Activated CD8-positive, alpha-beta memory T cell treated with anti-CD3 and anti-CD28 coated beads for 48 hours (primary cell): ENCODE measurements around the gene MYLK.

ENCODE experiments used
- DNase-seq, 3 experiments: peaks; one replicate each; pipeline ENCODE4 v3.0.0-alpha.2; 2020; ENCODE audit warnings: low read depth in 2 of 3, low spot score in 2 of 3

MYLK gene

DNA sequence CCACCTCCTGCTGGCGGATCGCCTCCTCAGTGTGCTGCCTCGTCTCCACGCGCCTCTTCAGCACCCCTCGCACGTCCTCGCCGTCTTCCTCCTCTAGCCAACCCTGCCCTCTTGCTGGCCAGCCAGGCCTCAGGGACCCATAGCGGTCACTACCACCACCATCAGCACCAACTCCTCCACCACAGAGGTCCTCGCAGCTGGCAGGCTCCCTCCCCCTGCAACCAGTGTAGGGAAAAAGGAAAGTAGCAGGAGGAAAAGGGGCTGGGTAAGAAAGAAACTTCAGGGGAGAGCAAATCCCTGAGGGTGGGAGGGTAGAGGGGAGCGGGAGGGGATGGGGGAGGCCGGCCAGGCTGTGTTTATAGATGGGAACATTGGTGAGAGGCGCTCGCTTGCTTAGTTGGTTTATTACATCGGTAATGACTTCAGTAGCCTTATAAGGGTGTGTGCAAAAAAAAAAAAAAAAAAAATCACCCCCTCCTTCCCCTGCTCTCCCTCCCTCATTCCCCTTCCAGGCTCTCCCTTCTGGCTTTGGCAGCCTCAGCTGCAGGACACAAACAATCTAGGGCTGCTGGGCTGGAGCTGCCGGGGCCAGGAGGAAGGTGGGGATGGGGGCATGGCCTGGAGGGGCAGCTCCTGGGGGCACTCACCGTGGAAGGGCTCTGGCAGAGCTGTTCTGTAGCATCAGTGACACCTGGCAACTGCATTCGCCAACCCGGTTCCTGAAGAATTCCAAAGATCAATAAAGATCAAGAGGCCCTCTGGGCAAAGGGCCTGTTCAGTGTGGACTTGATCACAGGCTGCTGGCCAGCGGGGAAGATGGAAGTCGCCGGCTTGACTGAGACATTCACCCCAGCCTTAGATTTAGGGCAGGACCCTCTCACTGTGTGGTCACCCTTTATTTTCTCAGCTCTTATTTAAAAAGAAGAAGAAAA lies 183.1 kb downstream of the MYLK start:
- DNase-seq = no peak

DNA sequence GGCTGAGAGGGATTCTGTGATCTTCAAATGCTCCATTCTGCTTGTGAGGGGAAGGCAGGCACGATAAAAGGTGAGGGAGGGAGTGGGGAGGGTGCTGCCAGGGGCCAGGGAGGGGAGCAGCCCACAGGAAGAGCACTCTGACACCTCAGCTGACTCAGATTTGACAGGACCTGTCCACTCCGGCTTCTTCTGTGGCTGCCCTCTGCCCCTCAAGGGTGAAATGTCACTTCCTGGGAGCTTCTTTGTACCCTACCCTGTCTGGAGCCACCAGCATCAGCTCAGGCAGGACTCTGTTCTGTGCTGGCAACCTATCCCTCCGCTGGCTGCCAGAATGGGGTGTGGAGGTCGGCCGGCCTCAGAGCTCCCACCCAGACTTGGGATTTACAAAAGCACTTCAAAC lies 185.3 kb downstream of the MYLK start:
- DNase-seq = no peak

DNA sequence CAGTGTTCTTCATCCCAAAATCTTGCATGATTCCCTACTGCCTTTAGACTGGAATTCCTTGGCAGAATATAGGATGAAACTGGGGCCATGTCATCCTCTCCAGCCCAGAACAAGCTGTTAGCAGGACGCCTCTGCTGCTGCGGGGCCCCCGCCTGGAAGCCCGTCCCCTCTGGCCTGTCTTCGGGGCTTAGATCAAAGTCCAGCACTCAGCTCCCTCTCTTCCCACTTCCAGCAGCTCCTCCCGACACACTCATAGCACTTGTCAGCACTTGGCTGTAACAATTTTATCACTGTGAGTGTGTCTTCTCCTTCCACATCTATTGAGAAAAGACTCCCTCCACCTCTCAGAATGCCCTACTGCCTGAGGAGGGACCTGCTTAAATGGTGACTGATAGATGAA lies 187.3 kb downstream of the MYLK start:
- DNase-seq = no peak

DNA sequence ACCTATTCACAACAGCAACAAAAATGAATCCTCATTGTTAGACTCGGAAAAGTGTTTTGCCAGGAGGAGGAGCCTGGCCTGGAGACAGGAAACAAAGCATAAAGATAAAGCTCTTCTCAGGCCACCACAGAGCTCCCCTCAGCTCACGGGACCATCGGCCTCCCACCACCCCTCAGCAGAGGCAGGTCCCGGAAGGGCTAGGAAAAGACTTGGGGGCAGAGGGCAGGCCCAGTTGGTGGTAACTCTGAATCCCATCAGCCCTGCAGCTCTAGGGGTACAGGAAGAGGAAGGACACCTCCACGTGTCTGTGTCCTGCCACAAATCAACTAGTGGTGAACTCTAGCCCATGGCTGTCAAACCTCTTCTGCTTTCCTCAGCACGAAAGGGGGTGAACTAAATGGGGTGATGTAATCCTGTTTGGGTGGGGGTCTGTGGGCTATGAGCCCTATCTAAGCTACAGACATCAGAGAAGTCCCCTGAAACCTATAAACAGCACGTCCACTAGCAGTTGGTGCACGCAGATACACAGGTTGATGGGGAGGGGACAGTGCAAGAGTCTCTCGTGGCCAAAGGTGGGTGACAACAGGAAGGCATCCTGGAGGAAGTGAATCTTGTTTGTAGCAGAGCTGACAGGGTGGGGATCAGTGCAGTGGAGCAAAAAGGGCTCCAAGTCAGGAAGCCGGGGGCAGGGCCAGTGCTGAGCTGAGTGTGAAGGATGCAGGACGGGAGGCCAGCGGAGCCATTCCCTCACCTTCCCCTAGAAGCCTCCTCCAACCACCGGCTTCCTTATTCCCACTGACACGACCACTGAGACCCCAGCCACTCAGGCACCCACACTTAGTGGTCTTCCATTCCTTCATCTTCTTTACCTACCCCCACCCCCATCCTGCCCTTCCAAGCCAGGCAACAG lies 188.1 kb downstream of the MYLK start:
- DNase-seq = no peak

DNA sequence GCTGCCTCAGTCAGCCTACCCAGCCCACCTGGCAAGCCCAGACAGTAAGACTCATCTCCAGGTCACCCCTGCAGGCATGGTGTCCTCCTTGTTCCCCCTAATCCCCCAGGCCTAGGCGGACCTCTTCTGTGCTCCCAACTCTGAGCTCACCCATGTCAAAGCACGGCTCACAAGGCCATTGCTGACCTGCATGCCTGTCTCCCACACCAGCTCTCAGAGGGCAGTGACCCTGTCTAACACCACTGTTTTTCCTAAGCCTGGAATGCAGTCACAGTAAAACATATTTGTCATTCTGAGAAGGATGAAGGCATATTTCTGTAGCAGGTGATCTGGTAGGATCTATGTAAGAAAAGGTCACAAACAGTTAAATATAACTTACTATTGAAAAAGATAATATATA lies 189.0 kb downstream of the MYLK start:
- DNase-seq = no peak

DNA sequence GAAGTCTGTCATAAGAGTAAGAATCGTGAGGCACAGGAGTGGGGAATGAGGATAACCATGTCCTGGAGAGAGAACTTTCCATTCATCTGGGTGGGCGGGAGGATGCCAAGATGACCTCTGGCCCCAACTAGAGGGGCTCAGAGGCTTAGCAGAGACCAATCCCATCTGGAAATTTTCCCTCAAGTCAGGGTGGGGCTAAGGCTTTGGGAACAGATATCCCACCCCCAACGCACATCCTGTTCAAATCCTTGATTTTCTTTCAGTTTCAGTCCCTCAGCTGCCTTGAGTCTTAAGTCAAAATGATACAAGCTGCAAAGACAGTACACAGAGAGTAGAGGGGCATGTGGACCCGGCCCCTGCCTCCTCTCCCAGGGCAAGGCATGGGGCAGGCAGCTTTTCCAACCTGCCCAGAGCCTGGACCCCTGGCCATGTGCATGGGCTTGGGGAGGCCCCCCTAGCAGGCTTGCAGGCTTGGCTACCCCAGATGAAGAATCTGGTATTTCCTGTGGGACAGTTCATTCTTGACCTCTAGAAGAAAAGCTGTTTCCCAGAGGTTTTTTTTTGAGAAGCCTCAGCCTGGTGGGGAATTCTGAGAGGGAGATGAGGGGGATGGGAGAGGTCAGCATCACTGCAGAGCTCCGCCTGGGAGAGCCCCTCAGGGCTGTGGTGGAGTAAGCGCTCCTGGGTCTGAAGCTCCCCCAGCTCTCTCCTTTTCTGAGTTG lies 189.6 kb downstream of the MYLK start:
- DNase-seq = no peak

DNA sequence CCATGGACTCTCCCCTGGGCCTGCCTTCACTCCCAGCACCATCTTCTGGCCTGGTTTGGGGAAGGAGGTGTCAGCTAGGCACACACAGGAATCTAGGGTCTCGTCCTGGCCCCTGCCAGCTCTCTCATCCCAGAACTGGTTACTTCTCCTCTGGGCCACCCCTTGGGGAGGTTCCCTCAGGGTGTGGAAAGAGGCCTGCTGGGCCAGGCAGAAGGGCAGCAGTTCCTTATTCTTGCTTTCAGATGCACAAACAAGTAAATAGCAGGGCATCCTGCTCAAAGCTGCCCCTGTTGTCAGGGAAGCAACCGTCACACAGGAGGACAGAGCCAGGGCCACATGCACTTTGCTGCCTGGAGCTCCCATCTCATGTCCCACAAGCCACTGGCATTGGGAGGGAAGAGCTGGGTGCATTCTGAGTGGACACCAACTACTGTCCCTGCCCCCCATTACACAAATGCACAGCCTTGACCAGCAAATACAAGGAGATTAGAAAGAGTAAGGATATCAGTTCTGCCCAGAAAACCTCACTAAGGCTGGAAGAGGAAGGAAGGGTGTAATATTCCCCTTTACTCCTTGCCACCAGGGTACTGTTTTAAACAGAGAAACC lies 190.4 kb downstream of the MYLK start:
- no peak for DNase-seq

DNA sequence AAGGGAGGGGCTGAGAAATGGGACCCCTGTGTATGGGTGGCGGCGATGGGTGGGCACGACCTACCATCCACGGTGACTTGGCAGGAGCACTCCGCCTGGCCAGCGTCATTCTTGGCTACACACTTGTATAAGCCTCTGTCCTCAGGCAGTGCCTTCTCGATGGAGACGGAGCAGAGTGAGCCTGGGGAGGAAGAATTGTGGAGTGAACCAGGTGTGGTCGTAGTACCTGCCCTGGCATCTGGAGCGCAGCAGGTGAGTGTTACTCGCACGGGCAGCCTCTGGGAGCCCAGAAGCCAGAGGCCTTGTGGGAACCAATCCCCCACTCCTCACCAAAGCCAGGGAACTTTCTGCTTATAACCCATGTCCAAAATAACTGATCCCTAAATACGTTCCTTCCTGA lies 191.5 kb downstream of the MYLK start:
- no peak for DNase-seq

DNA sequence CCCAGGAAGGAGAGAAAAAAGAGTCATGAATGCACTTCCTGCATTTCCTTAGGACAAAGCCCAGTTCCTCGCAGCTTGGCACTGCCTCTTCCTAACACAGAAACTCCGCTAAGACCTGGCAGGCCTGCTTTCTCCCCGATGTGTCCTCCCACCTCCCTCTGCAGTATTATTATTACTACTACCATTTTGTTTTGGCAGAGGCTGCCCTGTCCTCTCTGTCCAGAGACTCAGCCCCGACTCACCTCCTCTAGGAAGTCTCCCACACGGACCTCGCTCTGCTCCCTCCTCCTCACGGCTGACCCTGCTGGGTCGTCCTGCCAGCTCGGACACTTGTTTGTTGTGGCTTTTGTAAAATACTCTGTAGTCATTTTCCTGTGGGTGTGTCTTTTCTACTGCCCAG lies 192.1 kb downstream of the MYLK start:
- no peak for DNase-seq

DNA sequence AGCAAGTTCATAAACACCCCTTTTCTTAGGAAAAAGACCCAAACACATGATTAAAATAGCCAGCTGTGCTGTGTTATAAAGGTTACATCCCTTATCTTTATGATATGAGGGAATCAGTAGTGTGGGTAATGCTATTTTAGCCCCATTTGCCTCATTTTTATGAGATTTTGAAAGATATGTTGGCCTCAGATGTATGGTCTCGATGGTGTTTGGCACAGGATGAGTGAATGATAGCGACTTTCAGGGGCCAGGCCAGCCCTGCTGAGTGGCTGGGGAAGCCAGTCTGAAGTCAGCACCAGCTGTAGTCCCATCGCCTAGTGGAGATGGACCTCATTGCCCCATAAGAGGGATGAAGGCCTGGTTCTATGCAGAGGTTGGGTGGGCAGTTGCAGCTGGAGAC lies 194.3 kb downstream of the MYLK start:
- DNase-seq = no peak

DNA sequence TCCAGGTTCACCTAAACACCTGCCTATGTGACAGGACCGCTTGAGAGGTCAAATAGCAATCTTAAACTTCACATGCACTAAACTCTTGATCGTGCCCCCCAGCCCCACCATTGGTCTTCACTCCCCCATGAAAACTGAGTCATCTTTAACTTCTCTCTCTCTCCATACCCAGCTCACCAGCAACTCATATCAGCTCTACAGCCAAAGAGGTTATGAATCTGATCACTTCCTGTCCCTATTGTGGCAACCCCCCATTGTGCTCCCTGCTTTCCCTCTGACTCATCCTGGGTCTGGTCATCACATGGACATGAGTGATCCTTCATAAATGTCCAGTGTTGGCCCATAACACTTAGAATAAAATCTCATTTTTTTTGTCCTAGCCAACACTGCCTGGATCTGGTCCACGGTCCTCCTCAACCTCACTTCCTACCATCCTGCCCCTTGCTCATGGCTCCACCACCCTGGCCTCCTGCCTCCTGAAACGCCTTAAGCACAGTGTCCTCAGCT lies 195.8 kb downstream of the MYLK start:
- DNase-seq = no peak

DNA sequence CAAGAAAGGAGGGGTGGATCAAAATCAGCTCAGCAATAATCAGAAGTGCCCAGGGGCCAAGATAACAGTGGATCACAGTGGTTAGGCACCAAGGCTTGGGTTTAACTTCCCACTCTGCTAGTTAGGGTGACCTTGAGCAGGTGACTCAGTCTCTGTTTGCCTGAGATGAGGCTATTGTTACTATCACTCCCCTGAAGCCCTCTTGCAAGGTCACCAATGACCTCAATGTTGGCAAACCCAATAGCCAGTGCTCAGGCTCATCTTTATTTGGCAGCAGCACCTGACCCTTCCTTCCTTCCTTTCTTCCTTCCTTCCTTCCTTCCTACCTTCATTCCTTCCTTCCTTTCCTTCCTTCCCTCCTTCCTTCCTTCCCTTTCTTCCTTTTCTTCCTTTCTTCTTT lies 196.8 kb downstream of the MYLK start:
- DNase-seq = no peak

DNA sequence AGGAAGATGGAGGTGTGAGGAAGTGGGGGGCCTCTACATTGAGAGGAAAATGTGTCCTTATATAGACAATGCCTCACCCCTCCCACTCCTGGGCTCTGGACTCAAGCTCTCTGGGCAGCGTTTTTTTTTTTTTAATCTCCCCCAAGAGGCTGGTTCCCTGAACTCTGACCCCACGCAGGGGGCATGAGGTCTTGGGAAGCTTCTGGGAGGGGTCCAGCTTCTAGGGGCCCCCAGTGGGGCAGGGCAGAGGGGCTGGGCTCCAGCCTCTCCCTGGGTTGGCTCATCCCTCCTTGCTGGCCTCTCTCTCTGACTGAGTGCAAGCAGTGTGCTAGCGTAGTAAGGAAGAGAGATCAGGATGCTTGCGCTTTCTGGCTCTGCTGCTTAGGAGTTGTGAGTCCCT lies 197.9 kb downstream of the MYLK start:
- DNase-seq = no peak

DNA sequence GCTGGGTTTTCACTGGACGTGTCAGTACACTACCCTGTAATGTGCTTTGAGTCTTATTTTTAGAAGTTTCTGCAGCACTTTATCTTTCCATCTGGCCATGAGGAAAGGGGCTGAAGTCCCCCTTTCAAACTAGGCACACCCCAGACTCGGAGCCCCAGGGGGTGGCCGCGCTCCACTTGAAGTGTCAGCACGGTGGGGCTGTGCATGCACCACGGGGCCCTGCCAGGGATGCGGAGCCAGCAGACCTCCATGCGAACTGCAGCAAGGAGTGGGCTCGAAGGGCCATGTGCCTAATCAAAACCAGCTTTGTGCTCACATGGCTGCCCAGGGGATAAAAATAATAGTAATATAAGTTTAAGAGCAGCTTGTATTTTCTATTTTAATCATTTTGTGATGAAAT lies 198.4 kb downstream of the MYLK start:
- no peak for DNase-seq

DNA sequence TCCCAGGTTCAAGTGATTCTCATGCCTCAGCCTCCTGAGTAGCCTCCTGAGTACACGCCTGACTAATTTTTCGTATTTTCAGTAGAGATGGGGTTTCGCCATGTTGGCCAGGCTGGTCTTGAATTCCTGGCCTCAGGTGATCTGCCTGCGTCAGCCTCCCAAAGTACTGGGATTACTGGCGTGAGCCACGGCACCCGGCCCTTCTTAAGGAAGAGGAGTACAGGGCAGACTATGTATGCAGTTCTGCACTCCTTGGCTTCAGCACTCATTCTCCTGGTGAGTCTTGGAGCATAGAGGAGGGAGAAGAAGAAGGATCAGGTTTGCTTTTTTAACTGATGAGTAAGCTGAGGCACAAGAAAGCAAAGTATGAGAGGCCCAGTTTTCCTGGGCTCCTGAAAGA lies 199.5 kb downstream of the MYLK start:
- DNase-seq = no peak

DNA sequence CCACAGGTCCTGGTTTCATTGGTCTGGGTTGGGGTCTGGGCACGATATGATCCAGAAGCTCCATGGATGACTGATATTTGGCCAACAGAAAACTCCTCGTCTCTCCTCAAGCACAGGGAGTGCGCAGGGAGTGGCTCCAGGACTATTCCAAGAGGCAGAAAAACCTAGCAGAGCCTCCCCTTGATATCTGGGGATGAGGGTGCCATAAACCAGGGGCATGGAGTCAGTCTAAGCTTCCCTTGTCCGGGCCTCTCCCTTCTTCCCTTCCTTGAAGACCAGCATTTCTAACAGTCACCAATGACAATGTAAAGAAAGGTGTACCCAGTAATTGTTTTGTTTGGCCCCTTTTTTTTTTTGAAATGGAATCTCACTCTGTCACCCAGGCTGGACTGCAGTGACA lies 199.9 kb downstream of the MYLK start:
- no peak for DNase-seq

DNA sequence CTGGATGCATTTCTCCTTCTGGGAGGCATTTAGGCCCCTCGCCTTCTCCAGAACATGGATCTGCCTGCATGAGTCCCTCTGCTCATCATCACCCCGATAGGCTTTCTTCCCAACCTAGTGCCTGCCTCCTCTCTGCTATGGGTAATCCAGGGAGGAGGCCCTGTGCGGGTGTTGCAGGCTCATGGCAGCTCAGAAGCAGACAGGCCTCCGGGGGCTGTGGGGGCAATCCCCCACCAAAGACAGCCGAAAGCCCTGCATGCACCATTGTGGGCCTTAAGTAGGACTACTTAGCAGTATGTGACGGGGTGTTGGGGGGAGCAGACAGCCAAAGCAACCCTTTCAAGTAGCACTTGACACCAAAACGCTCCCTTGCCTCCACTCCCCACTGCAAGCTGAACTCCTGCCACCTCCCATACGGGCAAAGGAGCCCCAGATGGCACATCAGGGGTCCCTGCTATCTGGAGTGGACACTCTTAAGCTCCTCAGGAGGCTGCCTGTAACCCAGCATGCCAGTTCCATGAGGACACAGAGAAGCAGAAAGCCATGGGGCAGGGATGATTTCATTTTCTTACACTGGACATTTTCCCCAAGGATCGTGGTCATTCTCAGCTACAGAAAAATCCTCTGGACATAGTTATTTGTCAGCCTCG lies 200.5 kb downstream of the MYLK start:
- DNase-seq = no peak

DNA sequence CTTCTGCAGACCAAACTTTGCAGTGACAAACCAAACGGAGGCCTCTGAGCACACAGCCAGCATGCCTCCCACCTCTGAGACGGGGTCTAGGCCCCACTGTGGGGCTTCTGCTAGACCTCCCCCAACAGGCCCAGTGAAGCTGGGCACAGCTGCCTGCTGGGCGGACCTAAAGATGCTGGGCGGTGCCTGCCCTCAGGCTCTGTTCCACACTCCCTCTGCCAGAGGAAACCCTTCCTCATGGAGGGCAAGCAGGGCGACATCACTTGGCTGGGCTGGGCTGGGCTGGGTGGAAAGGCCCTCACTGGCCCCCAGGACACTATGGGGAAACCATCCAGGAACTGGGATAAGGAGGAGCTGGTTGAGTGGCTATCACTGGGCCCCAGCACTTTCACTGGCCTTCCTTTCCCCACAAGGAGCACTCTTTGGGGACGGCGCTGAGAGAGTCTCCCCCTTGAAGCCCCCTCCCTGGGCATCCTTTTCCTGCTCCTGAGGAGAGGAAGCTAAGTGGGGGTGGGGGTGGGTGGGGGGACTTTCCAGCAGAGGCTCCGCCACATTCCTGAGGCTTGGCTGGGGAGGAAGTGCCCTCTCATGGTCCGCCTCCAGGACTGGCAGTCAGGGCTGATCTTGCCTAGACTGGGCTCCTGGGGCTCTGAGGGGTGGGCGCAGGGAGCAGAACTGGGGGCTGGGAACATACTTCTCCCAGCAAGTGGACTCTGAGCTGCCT lies 201.2 kb downstream of the MYLK start:
- no peak for DNase-seq

DNA sequence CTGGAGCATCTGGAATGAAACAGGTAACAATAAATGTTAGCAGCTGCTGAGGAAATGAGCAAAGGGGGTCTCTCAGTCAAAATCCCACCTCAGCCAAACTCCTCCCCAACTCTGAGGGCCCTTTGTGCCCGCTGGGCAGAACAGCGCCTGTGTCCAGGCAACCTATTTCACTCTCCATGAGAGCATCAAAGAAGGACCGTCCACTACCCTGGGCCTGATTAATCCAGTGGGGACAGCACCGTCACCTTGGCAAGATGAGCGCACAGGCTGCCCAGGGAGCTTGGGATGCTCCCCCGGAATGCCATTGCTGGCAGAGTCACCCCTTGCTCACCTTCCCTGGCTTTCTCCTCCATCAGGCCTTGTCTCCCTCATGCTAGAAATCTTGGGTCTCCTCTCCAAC lies 201.8 kb downstream of the MYLK start:
- DNase-seq = no peak
